RWPE1 (cell line): Measurements from ENCODE around the gene SLC6A20.

Experiments used
- CTCF ChIA-PET: fragments of 350-600 bp; sonication (Branson Sonifier 250); formaldehyde crosslinking; extraction: SDS; loops from one replicate; lab custom pipeline; 2021; lab: Yijun Ruan, JAX
- POLR2A ChIA-PET: fragments of 400-600 bp; formaldehyde crosslinking; extraction: SDS; loops from one replicate; lab custom pipeline; 2020; ENCODE audit warnings: antibody characterized with exemption; ENCODE audit not compliant: low non-redundant PET; lab: Yijun Ruan, JAX
- DNase-seq: peaks from one replicate; pipeline ENCODE4 v3.0.0; 2012; ENCODE audit warnings: low spot score
- H3K27ac ChIP-seq: fragments of 450-650 bp; 2 replicates; pipeline ENCODE4 v1.5.1; 2017
- TF ChIP-seq, protein P1 (sequence below): fragments of 450-650 bp; conservative IDR thresholded peaks from 2 replicates; pipeline ENCODE4 v1.5.1; 2017; ENCODE audit warnings: low read depth, mild to moderate bottlenecking

The SLC6A20 gene

GRCh38 chr3:45773072-45773471 lies 23.3 kb downstream of the SLC6A20 start:
- DNase-seq: no peak
- ChIA-PET CTCF (interaction anchor here (0.6 kb wide), 1 partner anchor 69 kb away, joined by 6 read pairs; the partner anchor contains the start of gene LZTFL1), POLR2A (no interaction called here)
- TF ChIP-seq, protein P1, sequence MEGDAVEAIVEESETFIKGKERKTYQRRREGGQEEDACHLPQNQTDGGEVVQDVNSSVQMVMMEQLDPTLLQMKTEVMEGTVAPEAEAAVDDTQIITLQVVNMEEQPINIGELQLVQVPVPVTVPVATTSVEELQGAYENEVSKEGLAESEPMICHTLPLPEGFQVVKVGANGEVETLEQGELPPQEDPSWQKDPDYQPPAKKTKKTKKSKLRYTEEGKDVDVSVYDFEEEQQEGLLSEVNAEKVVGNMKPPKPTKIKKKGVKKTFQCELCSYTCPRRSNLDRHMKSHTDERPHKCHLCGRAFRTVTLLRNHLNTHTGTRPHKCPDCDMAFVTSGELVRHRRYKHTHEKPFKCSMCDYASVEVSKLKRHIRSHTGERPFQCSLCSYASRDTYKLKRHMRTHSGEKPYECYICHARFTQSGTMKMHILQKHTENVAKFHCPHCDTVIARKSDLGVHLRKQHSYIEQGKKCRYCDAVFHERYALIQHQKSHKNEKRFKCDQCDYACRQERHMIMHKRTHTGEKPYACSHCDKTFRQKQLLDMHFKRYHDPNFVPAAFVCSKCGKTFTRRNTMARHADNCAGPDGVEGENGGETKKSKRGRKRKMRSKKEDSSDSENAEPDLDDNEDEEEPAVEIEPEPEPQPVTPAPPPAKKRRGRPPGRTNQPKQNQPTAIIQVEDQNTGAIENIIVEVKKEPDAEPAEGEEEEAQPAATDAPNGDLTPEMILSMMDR: no peak
- no peak overlapping the region for H3K27ac ChIP-seq

DNA sequence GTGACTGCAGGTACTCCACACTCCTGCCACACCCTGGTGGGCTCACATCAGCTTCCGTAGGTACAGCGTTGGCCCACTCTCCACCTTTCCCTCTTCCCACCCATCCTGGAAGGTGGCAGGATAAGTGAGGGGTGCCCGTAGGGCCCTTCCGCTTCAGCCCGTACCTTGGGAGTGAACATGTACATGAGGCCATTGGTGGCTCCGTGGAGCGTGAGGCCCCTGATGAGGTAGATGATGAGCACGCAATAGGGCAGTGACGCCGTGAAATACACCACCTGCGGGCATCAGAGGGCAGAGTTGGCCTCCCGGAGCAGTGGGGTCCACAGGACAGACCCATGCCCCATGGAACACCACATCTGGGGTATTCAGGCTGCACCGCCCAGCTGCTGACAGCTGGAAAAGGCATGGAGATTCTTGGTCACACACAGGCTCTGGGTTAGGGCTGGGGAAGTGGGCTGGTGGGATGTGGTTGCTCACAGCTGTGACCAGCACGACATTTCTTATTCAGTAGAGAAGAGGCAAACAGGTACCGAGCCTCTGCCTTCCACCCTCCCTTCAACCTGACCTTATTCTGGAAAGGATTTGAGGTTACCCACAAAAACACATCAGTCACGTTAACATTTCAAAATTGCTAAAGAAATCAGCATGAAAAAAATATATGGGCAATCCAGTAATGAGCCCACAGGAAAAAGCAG lies 23.8 kb downstream of the SLC6A20 start:
- H3K27ac ChIP-seq: no peak overlapping the region
- CTCF ChIA-PET: interaction anchor here (0.6 kb wide), 1 partner anchor 70 kb away, joined by 6 read pairs; the partner anchor contains the start of gene LZTFL1
- no peak for DNase-seq
- POLR2A ChIA-PET: no interaction called here
- TF ChIP-seq, protein P1: no peak

DNA sequence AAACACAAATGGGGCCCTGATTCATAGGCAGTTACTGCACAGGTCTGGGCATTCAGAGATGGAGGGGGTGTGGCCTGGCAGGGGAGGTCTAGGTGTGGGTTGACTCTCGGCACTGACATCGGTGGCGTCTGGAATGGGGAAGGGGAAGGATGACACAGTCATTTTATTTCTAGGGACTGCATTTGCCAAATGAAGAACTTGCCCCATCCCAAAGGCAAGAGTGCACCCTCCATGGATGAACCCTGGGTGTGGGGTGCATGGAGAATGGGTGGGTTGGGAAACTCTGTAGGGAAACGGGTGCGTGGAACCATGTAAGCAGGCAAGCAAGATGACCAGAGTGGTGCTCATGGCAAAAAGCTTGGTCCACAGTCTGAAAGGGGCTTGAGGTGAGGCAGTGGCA lies 24.5 kb downstream of the SLC6A20 start:
- H3K27ac ChIP-seq: no peak overlapping the region
- CTCF ChIA-PET: no interaction called here
- DNase-seq: no peak
- TF ChIP-seq, protein P1: no peak
- POLR2A ChIA-PET: no interaction called here

- DNase-seq: no peak
- ChIA-PET CTCF (no interaction called here), POLR2A (no interaction called here)
- no peak overlapping the region for H3K27ac ChIP-seq
- TF ChIP-seq, protein P1: no peak
Observed at GRCh38 chr3:45771166-45771775, 25.1 kb downstream of the SLC6A20 start.

GRCh38 chr3:45765958-45766357 lies 30.4 kb downstream of the SLC6A20 start:
- ChIA-PET CTCF (interaction anchor here (0.6 kb wide), 1 partner anchor 163 kb away, joined by 3 read pairs; no protein-coding TSS in a partner anchor), POLR2A (no interaction called here)
- no peak overlapping the region for H3K27ac ChIP-seq
- TF ChIP-seq, protein P1: no peak
- DNase-seq: no peak

GRCh38 chr3:45765266-45765851 lies 31.0 kb downstream of the SLC6A20 start:
- TF ChIP-seq, protein P1: no peak
- no peak overlapping the region for H3K27ac ChIP-seq
- no peak for DNase-seq
- ChIA-PET CTCF (interaction anchor here (0.7 kb wide), 1 partner anchor 9 kb away, joined by 3 read pairs; no protein-coding TSS in a partner anchor), POLR2A (no interaction called here)
